Rectal smooth muscle tissue (tissue), 1 donor: ENCODE results near the gene LAMC1.
A peak's percentile ranks its signal among the peaks of the same experiment; 100 is the strongest.

Source experiments
- H3K27ac ChIP-seq: one replicate; pipeline ENCODE4 v1.7.0; 2013; ENCODE audit warnings: low read depth, low read length, inconsistent platforms
- H3K27me3 ChIP-seq: one replicate; pipeline ENCODE4 v1.7.0; 2013; ENCODE audit warnings: low read length; ENCODE audit not compliant: control insufficient read depth, insufficient read depth
- H3K36me3 ChIP-seq: one replicate; pipeline ENCODE4 v1.7.0; 2013; ENCODE audit warnings: low read length; ENCODE audit not compliant: control insufficient read depth, insufficient read depth
- H3K4me1 ChIP-seq: one replicate; pipeline ENCODE4 v1.7.0; 2013; ENCODE audit warnings: low read length; ENCODE audit not compliant: control insufficient read depth, insufficient read depth
- H3K4me3 ChIP-seq: one replicate; pipeline ENCODE4 v1.7.0; 2013; ENCODE audit warnings: low read length
- H3K9ac ChIP-seq: one replicate; pipeline ENCODE4 v1.7.0; 2013; ENCODE audit warnings: low read length

Gene LAMC1

DNA sequence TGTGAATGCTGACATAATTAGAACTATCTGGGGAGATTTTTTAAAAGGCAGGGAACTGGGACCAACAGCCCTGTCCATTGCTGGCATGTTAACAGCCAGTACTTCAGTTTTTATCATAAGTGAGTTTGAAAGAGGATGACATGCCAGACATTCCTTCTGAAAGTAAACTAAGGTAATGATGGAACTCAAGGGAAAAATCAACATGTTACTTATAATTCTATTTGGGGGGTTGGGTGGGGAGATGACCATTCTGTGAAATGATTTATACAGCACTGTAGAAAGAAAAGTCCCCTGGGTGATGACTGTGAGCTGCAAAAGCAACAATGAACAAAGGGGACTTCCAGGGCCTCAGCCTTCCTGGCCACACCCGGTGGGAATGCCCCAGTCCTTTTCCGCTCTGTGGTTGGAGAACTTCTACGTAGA is 157.4 kb downstream of the LAMC1 start:
- Histone ChIP-seq H3K36me3 (no peaks in the 10 kb centered on the region), H3K4me3 (no peak overlapping the region), H3K4me1 (peaks cover 10% of the 10 kb centered on the region), H3K27me3 (no peaks in the 10 kb centered on the region), H3K27ac (peak overlapping the region; percentile 68), H3K9ac (no peak overlapping the region)

DNA sequence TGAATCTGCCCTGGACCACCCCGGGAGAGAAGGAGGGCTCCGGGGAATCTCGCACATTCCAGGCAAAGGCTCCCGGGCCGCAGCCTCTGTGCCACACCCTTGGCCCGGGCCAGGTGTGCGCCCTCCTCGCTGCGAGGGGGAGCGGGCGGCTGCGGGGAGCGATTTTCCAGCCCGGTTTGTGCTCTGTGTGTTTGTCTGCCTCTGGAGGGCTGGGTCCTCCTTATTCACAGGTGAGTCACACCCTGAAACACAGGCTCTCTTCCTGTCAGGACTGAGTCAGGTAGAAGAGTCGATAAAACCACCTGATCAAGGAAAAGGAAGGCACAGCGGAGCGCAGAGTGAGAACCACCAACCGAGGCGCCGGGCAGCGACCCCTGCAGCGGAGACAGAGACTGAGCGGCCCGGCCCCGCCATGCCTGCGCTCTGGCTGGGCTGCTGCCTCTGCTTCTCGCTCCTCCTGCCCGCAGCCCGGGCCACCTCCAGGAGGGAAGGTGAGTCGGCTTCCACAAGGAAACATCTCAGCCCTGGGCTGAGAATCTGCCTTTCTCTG is 162.8 kb downstream of the LAMC1 start, which contains the start of gene LAMC2:
Gene LAMC2 (plus strand): TSS at position 324 of the 550 bp plus-strand sequence. CDS start 89 bp downstream, at position 413.
- H3K4me3 ChIP-seq = peak within 1 kb of the TSS; percentile 71
- no peaks in the 10 kb centered on the region for H3K27me3 ChIP-seq
- H3K4me1 ChIP-seq = peaks cover under 1% of the 10 kb centered on the region
- H3K36me3 ChIP-seq = no peaks in the 10 kb centered on the region
- H3K27ac ChIP-seq = peak within 1 kb of the TSS; percentile 41
- peak within 1 kb of the TSS; percentile 57 for H3K9ac ChIP-seq

DNA sequence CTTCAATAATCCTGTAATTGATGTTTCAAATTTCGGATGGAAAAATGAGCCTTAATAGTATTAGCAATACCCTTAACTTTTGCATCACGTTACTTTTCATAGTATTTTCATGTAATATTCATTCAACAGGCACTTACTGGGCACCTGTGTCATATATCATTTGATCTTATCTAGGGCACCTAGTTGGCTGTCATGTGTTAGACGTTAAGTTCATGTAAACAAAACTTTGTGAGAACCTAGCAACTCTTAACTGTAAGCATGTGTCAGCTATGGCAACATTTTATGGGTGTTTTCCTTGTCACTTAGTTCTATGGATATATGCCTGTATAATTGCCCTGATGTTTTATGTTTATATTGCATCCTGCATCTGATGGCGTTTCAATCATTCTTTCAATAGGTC is 163.6 kb downstream of the LAMC1 start:
- Histone ChIP-seq H3K36me3 (no peaks in the 10 kb centered on the region), H3K9ac (no peak overlapping the region), H3K4me1 (no peaks in the 10 kb centered on the region), H3K27me3 (no peaks in the 10 kb centered on the region), H3K27ac (no peak overlapping the region), H3K4me3 (peak overlapping the region; percentile 71)

DNA sequence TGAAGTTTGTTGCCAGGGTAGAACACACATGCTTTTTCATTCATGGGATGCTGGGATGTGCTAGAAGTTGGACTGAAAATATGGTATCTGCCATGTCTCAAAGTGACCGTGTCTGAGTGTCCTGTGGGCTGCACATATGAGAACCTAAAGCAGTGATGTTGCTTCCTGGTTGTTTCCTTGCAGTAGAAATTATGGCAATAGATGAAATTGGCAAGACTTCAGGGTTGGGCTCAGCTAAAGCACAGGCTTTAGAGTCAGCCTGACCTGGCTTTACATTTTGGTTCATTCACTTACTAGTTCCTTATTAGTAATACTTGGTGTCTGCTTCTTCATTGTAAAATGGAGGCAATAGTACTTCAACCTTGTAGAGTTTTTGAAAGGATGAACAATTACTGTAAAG is 165.0 kb downstream of the LAMC1 start:
- Histone ChIP-seq H3K27me3 (no peaks in the 10 kb centered on the region), H3K4me1 (no peaks in the 10 kb centered on the region), H3K4me3 (no peak overlapping the region), H3K9ac (no peak overlapping the region), H3K27ac (no peak overlapping the region), H3K36me3 (no peaks in the 10 kb centered on the region)

DNA sequence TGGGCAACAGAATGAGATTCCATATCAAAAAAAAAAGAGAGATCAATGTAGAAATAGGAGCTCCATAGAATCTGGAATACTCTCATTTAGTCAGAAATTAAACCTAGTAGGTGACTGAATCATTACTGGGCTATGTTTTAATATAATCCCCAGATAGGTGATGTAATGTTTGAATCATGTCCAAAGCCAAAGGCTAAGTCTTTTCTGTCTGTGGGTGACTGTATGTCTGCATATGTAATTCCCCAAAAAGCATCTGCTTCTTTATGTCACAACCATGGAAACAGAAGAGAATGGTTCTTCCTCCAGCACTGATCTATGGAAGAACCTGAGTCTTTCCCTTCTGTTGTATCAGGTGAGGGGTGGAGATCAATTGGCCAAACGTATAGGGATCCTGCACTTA is 168.6 kb downstream of the LAMC1 start:
- Histone ChIP-seq H3K9ac (no peak overlapping the region), H3K27ac (no peak overlapping the region)

DNA sequence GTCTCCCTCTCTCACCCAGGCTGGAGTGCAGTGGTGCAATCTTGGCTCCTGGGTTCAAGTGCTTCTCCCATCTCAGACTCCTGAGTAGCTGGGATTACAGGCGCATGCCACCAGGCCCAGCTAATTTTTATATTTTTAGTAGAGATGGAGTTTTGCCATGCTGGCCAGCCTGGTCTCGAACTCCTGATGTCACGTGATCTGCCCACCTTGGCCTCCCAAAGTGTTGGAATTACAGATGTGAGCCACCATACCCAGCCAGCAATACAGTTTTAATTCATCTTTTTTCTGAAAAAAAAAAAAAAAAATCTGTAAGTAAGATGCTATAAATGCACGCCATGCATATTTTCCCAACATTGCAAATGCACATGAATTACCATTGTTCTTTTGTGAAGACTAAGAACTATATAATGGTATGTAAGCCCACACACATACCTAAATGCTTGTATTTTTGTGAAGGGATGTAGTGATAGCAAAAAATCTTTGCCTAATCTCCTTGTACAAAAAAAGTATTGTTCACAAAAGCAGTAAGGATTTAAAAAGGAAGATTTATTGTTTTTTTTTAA is 170.8 kb downstream of the LAMC1 start:
- H3K4me1 ChIP-seq = peaks cover 5% of the 10 kb centered on the region
- H3K27me3 ChIP-seq = no peaks in the 10 kb centered on the region
- no peaks in the 10 kb centered on the region for H3K36me3 ChIP-seq
- H3K27ac ChIP-seq = no peak overlapping the region
- no peak overlapping the region for H3K4me3 ChIP-seq
- no peak overlapping the region for H3K9ac ChIP-seq

More for the DNA sequence above, 168.6 kb downstream of the LAMC1 start:
- no peaks in the 10 kb centered on the region for H3K27me3 ChIP-seq
- no peaks in the 10 kb centered on the region for H3K36me3 ChIP-seq
- no peaks in the 10 kb centered on the region for H3K4me1 ChIP-seq
- no peak overlapping the region for H3K4me3 ChIP-seq

DNA sequence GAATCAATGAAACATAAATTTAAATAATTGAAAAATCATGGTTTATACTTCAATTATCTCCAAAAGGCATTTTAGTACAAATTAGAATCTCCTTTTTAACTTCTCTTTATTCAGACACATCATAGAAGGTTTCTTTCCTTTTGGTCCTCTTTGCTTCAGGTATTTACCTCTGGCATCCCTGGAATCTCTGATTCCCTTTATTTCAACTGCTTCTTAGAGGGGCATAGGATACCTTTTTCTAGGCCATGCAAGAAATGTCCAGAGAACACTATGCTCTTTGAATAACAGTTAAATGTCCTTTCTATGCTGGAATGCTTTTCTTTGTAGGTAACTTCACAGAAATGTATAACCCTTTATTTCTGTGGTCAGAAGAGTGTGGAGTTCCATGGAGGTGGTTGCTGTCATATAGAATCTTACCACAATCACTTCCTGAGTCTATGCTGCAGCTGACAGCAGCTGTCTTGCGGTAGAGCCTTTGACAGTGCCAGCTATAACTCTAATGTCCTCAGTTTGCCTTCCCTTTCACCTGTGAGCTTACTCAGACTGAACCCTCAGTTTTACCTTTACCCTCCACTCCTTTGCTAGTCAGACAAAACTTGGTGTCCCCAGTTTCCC is 171.4 kb downstream of the LAMC1 start:
- Histone ChIP-seq H3K9ac (no peak overlapping the region), H3K27me3 (no peaks in the 10 kb centered on the region), H3K4me1 (peaks cover 5% of the 10 kb centered on the region), H3K36me3 (no peaks in the 10 kb centered on the region), H3K4me3 (no peak overlapping the region), H3K27ac (no peak overlapping the region)

DNA sequence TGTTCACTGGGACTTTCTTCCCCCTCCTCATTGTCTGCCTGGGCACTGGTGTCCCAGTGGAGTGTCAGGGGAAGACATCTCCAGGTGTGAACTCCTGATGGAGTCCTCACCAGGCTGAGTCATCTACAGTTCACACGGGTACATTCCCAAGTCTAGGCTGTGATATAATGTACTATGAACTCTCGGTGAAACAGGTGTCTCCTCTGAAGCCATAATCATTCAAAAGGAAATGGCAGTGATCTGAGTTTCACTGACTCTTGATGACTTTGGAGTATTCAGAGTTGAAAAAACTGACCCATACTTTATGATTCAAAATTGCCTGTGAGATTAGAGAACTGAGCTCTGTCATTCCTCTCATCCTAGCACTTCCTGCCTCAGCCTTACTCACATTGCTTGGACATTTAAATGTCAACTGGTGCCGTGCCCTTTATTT is 171.9 kb downstream of the LAMC1 start:
- no peak overlapping the region for H3K27ac ChIP-seq
- H3K9ac ChIP-seq = no peak overlapping the region
- no peak overlapping the region for H3K4me3 ChIP-seq
- H3K4me1 ChIP-seq = peaks cover 5% of the 10 kb centered on the region
- no peaks in the 10 kb centered on the region for H3K36me3 ChIP-seq
- H3K27me3 ChIP-seq = no peaks in the 10 kb centered on the region
